Measurements from ENCODE around the gene REG3G. TPM values are rescaled to one million over a fixed set of nuclear protein-coding genes. Genes with fewer than 3 reads are reported as not detected.

The REG3G gene
- total RNA-seq, 1 donor from 2014 or later, result not detected

- no peak for TF ChIP-seq CTCF (IDR thresholded peaks at IDR 0.05; ENCODE audit: insufficient read depth, low read length, severe bottlenecking)
- Histone ChIP-seq H3K36me3 (ENCODE audit: control insufficient read depth, insufficient read depth, low read length) (no peaks in the 10 kb centered on the region), H3K4me3 (ENCODE audit: low read depth, low read length) (no peak overlapping the region), H3K27me3 (ENCODE audit: control insufficient read depth, insufficient read depth, low read length) (peaks cover 2% of the 10 kb centered on the region)
- FAIRE-seq (no peak), DNase-seq (ENCODE audit: low read depth) (no peak)
Measured at GRCh38 chr2:78992807-78993517, 32.5 kb upstream of the REG3G start.

- TF ChIP-seq CTCF (IDR thresholded peaks at IDR 0.05; ENCODE audit: insufficient read depth, low read length, severe bottlenecking), result no peak
- Histone ChIP-seq H3K27me3 (ENCODE audit: control insufficient read depth, insufficient read depth, low read length) (peaks cover 2% of the 10 kb centered on the region), H3K36me3 (ENCODE audit: control insufficient read depth, insufficient read depth, low read length) (no peaks in the 10 kb centered on the region), H3K4me3 (ENCODE audit: low read depth, low read length) (no peak overlapping the region)
- FAIRE-seq (no peak), DNase-seq (ENCODE audit: low read depth) (no peak)
Measured at GRCh38 chr2:78993518-78994148, 31.9 kb upstream of the REG3G start.

GRCh38 chr2:78994789-78995188 lies 30.7 kb upstream of the REG3G start:
- no peak for DNase-seq (ENCODE audit: low read depth)
- no peak for TF ChIP-seq CTCF (IDR thresholded peaks at IDR 0.05; ENCODE audit: insufficient read depth, low read length, severe bottlenecking)
- peaks cover 2% of the 10 kb centered on the region for H3K27me3 ChIP-seq (ENCODE audit: control insufficient read depth, insufficient read depth, low read length)
- H3K4me3 ChIP-seq (ENCODE audit: low read depth, low read length), result no peak overlapping the region
- no peaks in the 10 kb centered on the region for H3K36me3 ChIP-seq (ENCODE audit: control insufficient read depth, insufficient read depth, low read length)
- no peak for FAIRE-seq

- TF ChIP-seq CTCF (IDR thresholded peaks at IDR 0.05; ENCODE audit: insufficient read depth, low read length, severe bottlenecking), result no peak
- Histone ChIP-seq H3K36me3 (ENCODE audit: control insufficient read depth, insufficient read depth, low read length) (no peaks in the 10 kb centered on the region), H3K27me3 (ENCODE audit: control insufficient read depth, insufficient read depth, low read length) (no peaks in the 10 kb centered on the region), H3K4me3 (ENCODE audit: low read depth, low read length) (no peak overlapping the region)
- no peak for FAIRE-seq
- no peak for DNase-seq (ENCODE audit: low read depth)
Measured at GRCh38 chr2:78999406-78999805, 26.1 kb upstream of the REG3G start.

- no peaks in the 10 kb centered on the region for H3K27me3 ChIP-seq (ENCODE audit: control insufficient read depth, insufficient read depth, low read length)
- TF ChIP-seq CTCF (IDR thresholded peaks at IDR 0.05; ENCODE audit: insufficient read depth, low read length, severe bottlenecking), result no peak
- DNase-seq (ENCODE audit: low read depth) (no peak), FAIRE-seq (no peak)
- no peaks in the 10 kb centered on the region for H3K36me3 ChIP-seq (ENCODE audit: control insufficient read depth, insufficient read depth, low read length)
- H3K4me3 ChIP-seq (ENCODE audit: low read depth, low read length), result no peak overlapping the region
Measured at GRCh38 chr2:79000008-79000576, 25.4 kb upstream of the REG3G start.

Data from bronchial epithelial cell (primary cell).